CD14-positive monocyte (primary cell): ENCODE measurements around the gene CBX4. TPM values are rescaled to one million over a fixed set of nuclear protein-coding genes. Genes with fewer than 3 reads are reported as not detected.
A peak's percentile ranks its signal among the peaks of the same experiment; 100 is the strongest.

ENCODE experiments used
- DNase-seq, 3 donors: peaks; one replicate each; pipeline ENCODE4 v3.0.0-alpha.2; 2011 to 2022
- H2AFZ ChIP-seq: 2 replicates; pipeline ENCODE4 v1.6.0; 2012; ENCODE audit warnings: mild to moderate bottlenecking, low read depth, low read length, inconsistent platforms; ENCODE audit not compliant: insufficient read depth, poor library complexity, severe bottlenecking
- H3K27ac ChIP-seq, 2 donors: 1 replicate in 1 of 2; 2 replicates in 1 of 2; pipeline ENCODE4 v1.5.1; 2012 to 2013; ENCODE audit warnings: low read length in 2 of 2, control low read depth in 1 of 2, inconsistent platforms in 1 of 2, low read depth in 1 of 2, mild to moderate bottlenecking in 1 of 2
- H3K27me3 ChIP-seq, 2 donors: one replicate each; pipeline versions ENCODE4 v1.6.0 to v1.6.1; 2011 to 2013; ENCODE audit warnings: low read length in 2 of 2; ENCODE audit not compliant: control insufficient read depth in 2 of 2, insufficient read depth in 2 of 2
- H3K36me3 ChIP-seq, 2 donors: replicated peaks in 1 of 2; 1 replicate in 1 of 2; 2 replicates in 1 of 2; pipeline versions ENCODE4 v1.5.1 to v1.6.1; 2012 to 2013; ENCODE audit warnings: low read length in 2 of 2, control low read depth in 1 of 2, inconsistent platforms in 1 of 2, mild to moderate bottlenecking in 1 of 2; ENCODE audit not compliant: insufficient read depth in 2 of 2, control insufficient read depth in 1 of 2
- H3K4me1 ChIP-seq, 2 donors: 1 replicate in 1 of 2; 2 replicates in 1 of 2; pipeline versions ENCODE4 v1.5.1 to v1.6.1; 2012 to 2013; ENCODE audit warnings: low read length in 2 of 2, control low read depth in 1 of 2, inconsistent platforms in 1 of 2, mild to moderate bottlenecking in 1 of 2, moderate library complexity in 1 of 2; ENCODE audit not compliant: insufficient read depth in 2 of 2, control insufficient read depth in 1 of 2
- H3K4me2 ChIP-seq: replicated peaks from 2 replicates; pipeline ENCODE3; 2012; ENCODE audit warnings: low read length, moderate library complexity, mild to moderate bottlenecking; ENCODE audit not compliant: poor library complexity, severe bottlenecking; ENCODE audit errors: extremely low read depth
- H3K4me3 ChIP-seq, 3 experiments: fragments of 200-600 bp in 1 of 3; sonication (generic) in 1 of 3; replicated peaks in 1 of 3; 1 replicate in 2 of 3; 2 replicates in 1 of 3; pipeline ENCODE4 v1.5.1; 2011 to 2013; ENCODE audit warnings: low read length in 3 of 3, mild to moderate bottlenecking in 3 of 3, control low read depth in 2 of 3, low read depth in 2 of 3, inconsistent platforms in 1 of 3, moderate library complexity in 1 of 3
- H3K79me2 ChIP-seq: 2 replicates; pipeline ENCODE4 v1.6.0; 2012; ENCODE audit warnings: mild to moderate bottlenecking, control low read depth, inconsistent platforms, low read length, moderate library complexity; ENCODE audit not compliant: insufficient read depth
- H3K9ac ChIP-seq: 2 replicates; pipeline ENCODE4 v1.6.0; 2017; ENCODE audit warnings: low read length, mild to moderate bottlenecking; ENCODE audit not compliant: insufficient read depth, poor library complexity, severe bottlenecking
- H3K9me3 ChIP-seq, 2 donors: replicated peaks in 1 of 2; 1 replicate in 1 of 2; 2 replicates in 1 of 2; pipeline versions ENCODE4 v1.5.1 to v1.6.1; 2012 to 2013; ENCODE audit warnings: low read length in 2 of 2, control low read depth in 1 of 2; ENCODE audit not compliant: control insufficient read depth in 1 of 2, insufficient read depth in 1 of 2
- H4K20me1 ChIP-seq: 2 replicates; pipeline ENCODE4 v1.6.0; 2012; ENCODE audit warnings: mild to moderate bottlenecking, low read length, control low read depth, moderate library complexity; ENCODE audit not compliant: insufficient read depth
- H3K27ac Mint-ChIP-seq, 7 donors: one replicate each; pipeline ENCODE4 v1.8.0; 2020; ENCODE audit warnings: mild to moderate bottlenecking in 7 of 7, mixed read lengths in 7 of 7, moderate library complexity in 6 of 7, inconsistent platforms in 2 of 7
- H3K27me3 Mint-ChIP-seq, 3 donors: one replicate each; pipeline ENCODE4 v1.8.0; 2021 to 2022; ENCODE audit warnings: low read depth in 3 of 3, mild to moderate bottlenecking in 3 of 3, mixed read lengths in 3 of 3, moderate library complexity in 3 of 3, inconsistent platforms in 1 of 3
- H3K36me3 Mint-ChIP-seq, 2 donors: one replicate each; pipeline ENCODE4 v1.8.0; 2020; ENCODE audit warnings: mixed read lengths in 2 of 2, inconsistent platforms in 1 of 2, mild to moderate bottlenecking in 1 of 2
- H3K4me1 Mint-ChIP-seq: one replicate; pipeline ENCODE4 v1.8.0; 2020; ENCODE audit warnings: mild to moderate bottlenecking, mixed read lengths
- H3K4me3 Mint-ChIP-seq, 2 donors: one replicate each; pipeline ENCODE4 v1.8.0; 2020; ENCODE audit warnings: mild to moderate bottlenecking in 2 of 2, mixed read lengths in 2 of 2, moderate library complexity in 1 of 2
- H3K9me3 Mint-ChIP-seq, 7 donors: one replicate each; pipeline ENCODE4 v1.8.0; 2020 to 2022; ENCODE audit warnings: mixed read lengths in 7 of 7, mild to moderate bottlenecking in 6 of 7, moderate library complexity in 6 of 7, inconsistent platforms in 2 of 7
- WGBS: methylation state at CpG from one replicate; pipeline ENCODE4 v1.1.5; 2013; ENCODE audit warnings: missing lambda C conversion rate; ENCODE audit not compliant: insufficient coverage; 5-methylcytosine and 5-hydroxymethylcytosine counted together
- intact Hi-C, 2 donors: fragments of 100-400 bp; cut with micrococcal nuclease; formaldehyde crosslinking; loops; one replicate each; pipeline versions ENCODE4 v1.15.0 to v1.15.1; 2023
- polyA plus RNA-seq, 3 donors: library from polyadenylated mRNA; depleted of rRNA in 1 of 3; unstranded in 2 of 3; stranded (reverse) in 1 of 3; fragments of 300-500 nt in 2 of 3; fragments of >200 nt in 1 of 3; fragmentation: Illumina TruSeq in 2 of 3; gene quantifications; 1 replicate in 2 of 3; 2 replicates in 1 of 3; pipeline ENCODE4 v1.2.3, GENCODE V29; 2012 to 2021
- TF ChIP-seq, protein P1 (sequence below): fragments of 200-600 bp; IDR thresholded peaks from one replicate; pipeline ENCODE4 v1.8.0; 2022; ENCODE audit warnings: antibody characterized with exemption, mild to moderate bottlenecking

Gene CBX4
- polyA plus RNA-seq, 3 donors, result 1.4 to 82.8 (median 3.6) TPM

- H3K9ac ChIP-seq, result peak overlapping the region; percentile 27
- peak overlapping the region in 1 of 3 experiments; percentile 74 for H3K4me3 ChIP-seq
- H3K4me1 Mint-ChIP-seq, result peaks cover 48% of the 10 kb centered on the region
- peak overlapping the region; percentile 88 for H3K4me2 ChIP-seq
- no peak for DNase-seq
- H3K27me3 ChIP-seq, result peaks cover 39 to 75% of the 10 kb centered on the region in 2 donors
- H3K27ac Mint-ChIP-seq, result no peak overlapping the region
- H3K79me2 ChIP-seq, result peaks cover 8% of the 10 kb centered on the region
- peaks cover 27% of the 10 kb centered on the region for H4K20me1 ChIP-seq
- peaks cover 15 to 18% of the 10 kb centered on the region in 2 donors for H3K9me3 ChIP-seq
- intact Hi-C loops, result loop anchor here in 1 of 2 donors (2.0 kb wide), 1 partner anchor 44 kb away; no protein-coding TSS in a partner anchor
- peaks cover 0 to 44% (median 18%) of the 10 kb centered on the region in 7 donors for H3K9me3 Mint-ChIP-seq
- H3K36me3 ChIP-seq, result no peaks in the 10 kb centered on the region
- peak overlapping the region; percentile 61 for H2AFZ ChIP-seq
- H3K36me3 Mint-ChIP-seq, result peaks cover 3 to 8% of the 10 kb centered on the region in 2 donors
- H3K4me1 ChIP-seq, result peaks cover 62 to 73% of the 10 kb centered on the region in 2 donors
- TF ChIP-seq, protein P1, sequence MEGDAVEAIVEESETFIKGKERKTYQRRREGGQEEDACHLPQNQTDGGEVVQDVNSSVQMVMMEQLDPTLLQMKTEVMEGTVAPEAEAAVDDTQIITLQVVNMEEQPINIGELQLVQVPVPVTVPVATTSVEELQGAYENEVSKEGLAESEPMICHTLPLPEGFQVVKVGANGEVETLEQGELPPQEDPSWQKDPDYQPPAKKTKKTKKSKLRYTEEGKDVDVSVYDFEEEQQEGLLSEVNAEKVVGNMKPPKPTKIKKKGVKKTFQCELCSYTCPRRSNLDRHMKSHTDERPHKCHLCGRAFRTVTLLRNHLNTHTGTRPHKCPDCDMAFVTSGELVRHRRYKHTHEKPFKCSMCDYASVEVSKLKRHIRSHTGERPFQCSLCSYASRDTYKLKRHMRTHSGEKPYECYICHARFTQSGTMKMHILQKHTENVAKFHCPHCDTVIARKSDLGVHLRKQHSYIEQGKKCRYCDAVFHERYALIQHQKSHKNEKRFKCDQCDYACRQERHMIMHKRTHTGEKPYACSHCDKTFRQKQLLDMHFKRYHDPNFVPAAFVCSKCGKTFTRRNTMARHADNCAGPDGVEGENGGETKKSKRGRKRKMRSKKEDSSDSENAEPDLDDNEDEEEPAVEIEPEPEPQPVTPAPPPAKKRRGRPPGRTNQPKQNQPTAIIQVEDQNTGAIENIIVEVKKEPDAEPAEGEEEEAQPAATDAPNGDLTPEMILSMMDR, result no peak
- peaks cover 61 to 78% (median 70%) of the 10 kb centered on the region in 3 donors for H3K27me3 Mint-ChIP-seq
- WGBS, result 1% methylated on average over 56 of the region's 66 CpGs
- H3K4me3 Mint-ChIP-seq, result peak overlapping the region; percentile 55 to 74
- H3K27ac ChIP-seq, result no peak overlapping the region
Observed at GRCh38 chr17:79842656-79843473, 3.6 kb upstream of the CBX4 start.

- H3K27me3 Mint-ChIP-seq, result peaks cover 58 to 72% (median 63%) of the 10 kb centered on the region in 3 donors
- Histone ChIP-seq H3K27me3 (peaks cover 38 to 69% of the 10 kb centered on the region in 2 donors), H4K20me1 (peaks cover 34% of the 10 kb centered on the region), H3K9ac (no peak overlapping the region), H3K9me3 (peaks cover 15 to 18% of the 10 kb centered on the region in 2 donors), H3K27ac (no peak overlapping the region), H3K4me1 (peaks cover 69 to 80% of the 10 kb centered on the region in 2 donors), H3K4me2 (peak overlapping the region; percentile 88), H2AFZ (no peak overlapping the region), H3K79me2 (peaks cover 15% of the 10 kb centered on the region), H3K4me3 (no peak overlapping the region), H3K36me3 (no peaks in the 10 kb centered on the region)
- no peak overlapping the region for H3K27ac Mint-ChIP-seq
- peaks cover 0 to 44% (median 18%) of the 10 kb centered on the region in 7 donors for H3K9me3 Mint-ChIP-seq
- H3K4me3 Mint-ChIP-seq, result peak overlapping the region in 1 of 2 donors; percentile 86
- H3K4me1 Mint-ChIP-seq, result peaks cover 54% of the 10 kb centered on the region
- no peak for DNase-seq
- peaks cover 3 to 8% of the 10 kb centered on the region in 2 donors for H3K36me3 Mint-ChIP-seq
- WGBS, result 5% methylated on average over 15 of the region's 20 CpGs
- intact Hi-C loops, result loop anchor here in 1 of 2 donors (2.0 kb wide), 1 partner anchor 43 kb away; no protein-coding TSS in a partner anchor
- TF ChIP-seq, protein P1, result no peak
Observed at GRCh38 chr17:79842136-79842655, 3.0 kb upstream of the CBX4 start.
